ENCODE results near the gene ZNF581. TPM values are rescaled to one million over a fixed set of nuclear protein-coding genes. Genes with fewer than 3 reads are reported as not detected.

Gene ZNF581
- total RNA-seq, 2 donors from 2014 or later = 47.2 to 48.7 TPM

DNA sequence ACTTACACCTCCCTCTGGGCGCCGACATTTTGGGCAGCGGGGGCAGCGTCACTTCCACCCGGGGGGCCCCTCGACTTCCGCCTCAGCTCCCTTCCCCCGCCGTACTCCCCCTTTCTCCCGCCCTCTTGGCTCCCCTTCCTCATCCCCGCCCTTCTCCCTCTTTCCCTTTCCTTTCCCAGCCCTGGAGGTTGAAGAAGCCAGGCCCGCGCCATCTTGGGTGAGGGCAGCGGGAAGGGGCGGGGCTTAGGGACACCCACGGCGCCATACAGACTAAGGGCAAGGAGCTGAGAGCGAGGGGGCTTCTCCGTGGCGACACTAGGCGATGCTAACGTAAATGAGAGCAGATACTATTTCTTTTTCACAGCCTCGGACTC is 44.0 kb upstream of the ZNF581 start, which contains the start of gene FIZ1:
TSS of gene FIZ1 (minus strand) at position 50 of the 374 bp plus-strand sequence. CDS start 1,652 bp downstream, outside the sequence.
- peak within 1 kb of the TSS; percentile 99 for H3K27ac ChIP-seq (ENCODE audit: low read depth, low read length)
- H3K36me3 ChIP-seq (ENCODE audit: control insufficient read depth, insufficient read depth, low read length) = peaks cover 25% of the 10 kb centered on the region
- H3K9me3 Mint-ChIP-seq = peaks cover 4% of the 10 kb centered on the region
- peak within 1 kb of the TSS; percentile 98 for H3K9ac ChIP-seq (ENCODE audit: extremely low read depth, low read length, poor library complexity, severe bottlenecking)
- no peaks in the 10 kb centered on the region for H3K9me3 ChIP-seq (ENCODE audit: control insufficient read depth, low read length)
- H3K4me1 Mint-ChIP-seq = peaks cover 6% of the 10 kb centered on the region
- H3K4me3 Mint-ChIP-seq = peak within 1 kb of the TSS; percentile 86
- H3K27ac Mint-ChIP-seq = peak within 1 kb of the TSS; percentile 99
- 0 to 1% methylated on average over 16 to 23 of the region's 23 CpGs for WGBS, 2 experiments (ENCODE audit: insufficient coverage in 1 of 2, insufficient read length in 1 of 2)
- TF ChIP-seq, protein P1, sequence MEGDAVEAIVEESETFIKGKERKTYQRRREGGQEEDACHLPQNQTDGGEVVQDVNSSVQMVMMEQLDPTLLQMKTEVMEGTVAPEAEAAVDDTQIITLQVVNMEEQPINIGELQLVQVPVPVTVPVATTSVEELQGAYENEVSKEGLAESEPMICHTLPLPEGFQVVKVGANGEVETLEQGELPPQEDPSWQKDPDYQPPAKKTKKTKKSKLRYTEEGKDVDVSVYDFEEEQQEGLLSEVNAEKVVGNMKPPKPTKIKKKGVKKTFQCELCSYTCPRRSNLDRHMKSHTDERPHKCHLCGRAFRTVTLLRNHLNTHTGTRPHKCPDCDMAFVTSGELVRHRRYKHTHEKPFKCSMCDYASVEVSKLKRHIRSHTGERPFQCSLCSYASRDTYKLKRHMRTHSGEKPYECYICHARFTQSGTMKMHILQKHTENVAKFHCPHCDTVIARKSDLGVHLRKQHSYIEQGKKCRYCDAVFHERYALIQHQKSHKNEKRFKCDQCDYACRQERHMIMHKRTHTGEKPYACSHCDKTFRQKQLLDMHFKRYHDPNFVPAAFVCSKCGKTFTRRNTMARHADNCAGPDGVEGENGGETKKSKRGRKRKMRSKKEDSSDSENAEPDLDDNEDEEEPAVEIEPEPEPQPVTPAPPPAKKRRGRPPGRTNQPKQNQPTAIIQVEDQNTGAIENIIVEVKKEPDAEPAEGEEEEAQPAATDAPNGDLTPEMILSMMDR (conservative IDR thresholded peaks at IDR 0.05) = no peak
- DNase-seq = peak; percentile 99
- H3K27me3 Mint-ChIP-seq (ENCODE audit: insufficient read depth) = no peaks in the 10 kb centered on the region
- peaks cover 34% of the 10 kb centered on the region for H3K36me3 Mint-ChIP-seq (ENCODE audit: low read depth)
- peak within 1 kb of the TSS; percentile 99 for H3K4me3 ChIP-seq (ENCODE audit: low read length)
- H3K27me3 ChIP-seq (ENCODE audit: control insufficient read depth, insufficient read depth, low read length, poor library complexity, severe bottlenecking) = no peaks in the 10 kb centered on the region
- H3K4me1 ChIP-seq (ENCODE audit: control insufficient read depth, insufficient read depth, low read length) = no peaks in the 10 kb centered on the region

DNA sequence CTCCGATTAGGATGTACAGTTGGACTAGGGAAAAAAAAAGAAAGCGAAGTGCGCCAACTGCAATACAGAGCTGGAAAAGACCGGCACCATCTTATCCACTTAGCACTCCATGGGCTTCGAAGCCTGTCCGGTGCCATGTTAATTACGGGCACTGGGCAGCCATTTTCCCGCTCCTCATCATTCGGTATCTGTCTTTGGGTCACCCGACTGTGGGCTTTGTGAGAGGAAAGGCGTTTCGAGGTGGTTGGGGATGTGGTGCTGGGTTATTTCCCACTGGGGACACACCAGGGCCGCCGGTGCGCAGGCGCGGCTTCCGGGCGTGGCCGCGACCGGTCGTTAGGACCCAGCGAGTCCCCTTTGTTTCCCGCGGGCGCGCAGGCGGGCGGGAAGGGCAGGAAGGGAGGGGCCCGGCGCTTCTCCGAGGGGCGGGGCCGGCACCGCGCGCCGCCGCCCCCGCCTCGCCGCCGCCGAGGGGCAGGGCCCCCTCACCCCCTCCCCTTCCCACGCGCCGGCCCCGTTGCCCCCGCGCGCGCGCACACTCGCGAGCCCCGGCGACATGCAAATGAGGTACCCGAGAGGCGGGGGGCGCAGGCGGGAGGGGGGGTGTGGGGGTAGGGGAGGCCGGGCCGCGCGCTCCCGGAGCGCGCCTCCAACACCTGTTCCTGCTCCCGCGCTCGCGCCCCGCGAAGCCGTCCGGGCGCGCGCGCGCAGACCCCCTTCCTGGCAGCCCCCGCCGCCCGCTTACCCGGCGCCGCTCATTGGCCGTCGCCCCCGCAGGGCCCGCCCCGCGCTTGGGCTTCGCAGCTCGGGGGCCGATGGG is 43.4 kb upstream of the ZNF581 start, which contains the start of gene ZNF524:
TSS of gene ZNF524 (plus strand) at position 447 of the 820 bp plus-strand sequence. CDS start 1,825 bp downstream, outside the sequence.
- DNase-seq = peak; percentile 94
- H3K4me1 ChIP-seq (ENCODE audit: control insufficient read depth, insufficient read depth, low read length) = no peaks in the 10 kb centered on the region
- TF ChIP-seq, protein P1 (conservative IDR thresholded peaks at IDR 0.05) = no peak
- Mint-ChIP-seq H3K4me3 (peak within 1 kb of the TSS; percentile 86), H3K27me3 (ENCODE audit: insufficient read depth) (no peaks in the 10 kb centered on the region), H3K9me3 (peaks cover 4% of the 10 kb centered on the region), H3K27ac (peak within 1 kb of the TSS; percentile 99), H3K36me3 (ENCODE audit: low read depth) (peaks cover 29% of the 10 kb centered on the region), H3K4me1 (peaks cover 6% of the 10 kb centered on the region)
- 0% methylated on average over 2 to 76 of the region's 97 CpGs for WGBS, 2 experiments (ENCODE audit: insufficient coverage in 1 of 2, insufficient read length in 1 of 2)
- H3K27me3 ChIP-seq (ENCODE audit: control insufficient read depth, insufficient read depth, low read length, poor library complexity, severe bottlenecking) = no peaks in the 10 kb centered on the region
- H3K9ac ChIP-seq (ENCODE audit: extremely low read depth, low read length, poor library complexity, severe bottlenecking) = peak within 1 kb of the TSS; percentile 98
- peaks cover 21% of the 10 kb centered on the region for H3K36me3 ChIP-seq (ENCODE audit: control insufficient read depth, insufficient read depth, low read length)
- peak within 1 kb of the TSS; percentile 99 for H3K4me3 ChIP-seq (ENCODE audit: low read length)
- no peaks in the 10 kb centered on the region for H3K9me3 ChIP-seq (ENCODE audit: control insufficient read depth, low read length)
- H3K27ac ChIP-seq (ENCODE audit: low read depth, low read length) = peak within 1 kb of the TSS; percentile 99

DNA sequence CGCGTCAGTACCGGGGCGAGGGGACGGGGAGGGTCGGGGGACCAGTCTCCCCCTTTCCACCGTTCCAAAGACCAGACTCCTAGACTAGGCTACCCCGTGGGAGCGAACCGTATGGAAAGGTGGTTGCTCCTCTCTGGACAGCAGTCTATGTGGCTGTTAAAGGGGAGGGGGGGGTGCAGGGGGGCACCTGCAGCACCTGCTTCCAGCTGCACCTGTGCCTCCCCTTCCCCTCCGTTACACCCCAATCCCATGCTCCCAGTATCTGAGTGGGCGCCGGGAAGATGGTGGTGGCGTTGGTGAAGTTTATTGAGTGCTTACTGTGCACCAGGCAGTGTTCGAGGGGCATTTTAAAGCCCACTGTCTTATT is 42.8 kb upstream of the ZNF581 start:
- Mint-ChIP-seq H3K36me3 (ENCODE audit: low read depth) (peaks cover 23% of the 10 kb centered on the region), H3K27ac (no peak overlapping the region), H3K9me3 (peaks cover 4% of the 10 kb centered on the region), H3K27me3 (ENCODE audit: insufficient read depth) (no peaks in the 10 kb centered on the region), H3K4me3 (peak overlapping the region; percentile 86), H3K4me1 (peaks cover 6% of the 10 kb centered on the region)
- Histone ChIP-seq H3K27ac (ENCODE audit: low read depth, low read length) (peak overlapping the region; percentile 99), H3K27me3 (ENCODE audit: control insufficient read depth, insufficient read depth, low read length, poor library complexity, severe bottlenecking) (no peaks in the 10 kb centered on the region), H3K9me3 (ENCODE audit: control insufficient read depth, low read length) (no peaks in the 10 kb centered on the region), H3K4me1 (ENCODE audit: control insufficient read depth, insufficient read depth, low read length) (no peaks in the 10 kb centered on the region), H3K9ac (ENCODE audit: extremely low read depth, low read length, poor library complexity, severe bottlenecking) (peak overlapping the region; percentile 30), H3K36me3 (ENCODE audit: control insufficient read depth, insufficient read depth, low read length) (peaks cover 15% of the 10 kb centered on the region), H3K4me3 (ENCODE audit: low read length) (peak overlapping the region; percentile 84)
- 21 to 88% methylated on average over 1 to 10 of the region's 15 CpGs for WGBS, 2 experiments (ENCODE audit: insufficient coverage in 1 of 2, insufficient read length in 1 of 2)
- DNase-seq = no peak
- TF ChIP-seq, protein P1 (conservative IDR thresholded peaks at IDR 0.05) = no peak

Measured in endodermal cell (in vitro differentiated cells).